BLaER1 (cell line): ENCODE measurements around the gene KRT25.
A peak's percentile ranks its signal among the peaks of the same experiment; 100 is the strongest.
"Not testable (repeated sequence)": the region's sequence is repeated elsewhere in the genome, so short reads cannot be mapped to it uniquely, and the experiment has no call there.

Experiments
- H3K27ac ChIP-seq: shearing (Covaris generic); formaldehyde crosslinking; 2 replicates; pipeline ENCODE4 v1.8.1; 2022
- H3K27me3 ChIP-seq: shearing (Covaris generic); formaldehyde crosslinking; 2 replicates; pipeline ENCODE4 v1.8.1; 2022
- H3K36me3 ChIP-seq: shearing (Covaris generic); formaldehyde crosslinking; 2 replicates; pipeline ENCODE4 v1.8.1; 2022
- H3K4me1 ChIP-seq: shearing (Covaris generic); formaldehyde crosslinking; 2 replicates; pipeline ENCODE4 v1.8.1; 2022
- H3K4me2 ChIP-seq: shearing (Covaris generic); formaldehyde crosslinking; 2 replicates; pipeline ENCODE4 v1.8.1; 2022
- H3K4me3 ChIP-seq: shearing (Covaris generic); formaldehyde crosslinking; 2 replicates; pipeline ENCODE4 v1.8.1; 2022
- H3K9ac ChIP-seq: shearing (Covaris generic); formaldehyde crosslinking; 2 replicates; pipeline ENCODE4 v1.8.1; 2022
- H3K9me3 ChIP-seq: shearing (Covaris generic); formaldehyde crosslinking; 2 replicates; pipeline ENCODE4 v1.8.1; 2022
- H4K20me1 ChIP-seq: shearing (Covaris generic); formaldehyde crosslinking; 2 replicates; pipeline ENCODE4 v1.8.1; 2022
- Cebpa-rat ChIP-seq: shearing (Covaris generic); IDR thresholded peaks from 2 replicates; pipeline ENCODE4 v1.8.1; 2022

The KRT25 gene

GRCh38 chr17:40760105-40761016 is 5.2 kb upstream of the KRT25 start:
- Histone ChIP-seq H3K4me2 (no peak overlapping the region), H3K36me3 (no peaks in the 10 kb centered on the region), H3K27me3 (no peaks in the 10 kb centered on the region), H3K9ac (no peak overlapping the region), H3K4me1 (no peaks in the 10 kb centered on the region), H3K27ac (no peak overlapping the region), H4K20me1 (no peaks in the 10 kb centered on the region), H3K9me3 (peaks cover 50% of the 10 kb centered on the region), H3K4me3 (no peak overlapping the region)
- no peak for TF ChIP-seq Cebpa-rat

- no peak overlapping the region for H3K27ac ChIP-seq
- no peaks in the 10 kb centered on the region for H3K36me3 ChIP-seq
- H3K4me1 ChIP-seq, result no peaks in the 10 kb centered on the region
- H3K4me2 ChIP-seq, result no peak overlapping the region
- no peak overlapping the region for H3K4me3 ChIP-seq
- no peaks in the 10 kb centered on the region for H4K20me1 ChIP-seq
- H3K9ac ChIP-seq, result no peak overlapping the region
- H3K9me3 ChIP-seq, result peaks cover 1% of the 10 kb centered on the region; the same call in 1 of the 2 replicates
- no peak for TF ChIP-seq Cebpa-rat
- no peaks in the 10 kb centered on the region for H3K27me3 ChIP-seq
Measured at GRCh38 chr17:40753804-40754203, 1.3 kb downstream of the KRT25 start.

- no peaks in the 10 kb centered on the region for H3K27me3 ChIP-seq
- no peaks in the 10 kb centered on the region for H3K4me1 ChIP-seq
- no peak for TF ChIP-seq Cebpa-rat
- H3K4me2 ChIP-seq, result no peak overlapping the region
- no peak overlapping the region for H3K9ac ChIP-seq
- H3K36me3 ChIP-seq, result no peaks in the 10 kb centered on the region
- peaks cover 4% of the 10 kb centered on the region; the same call in 1 of the 2 replicates for H3K9me3 ChIP-seq
- no peaks in the 10 kb centered on the region for H4K20me1 ChIP-seq
- no peak overlapping the region for H3K27ac ChIP-seq
- H3K4me3 ChIP-seq, result no peak overlapping the region
Measured at GRCh38 chr17:40751065-40751464, 4.1 kb downstream of the KRT25 start.

GRCh38 chr17:40750391-40750790 is 4.7 kb downstream of the KRT25 start:
- Histone ChIP-seq H3K4me1 (no peaks in the 10 kb centered on the region), H3K4me3 (no peak overlapping the region), H3K27me3 (no peaks in the 10 kb centered on the region), H4K20me1 (no peaks in the 10 kb centered on the region), H3K9ac (no peak overlapping the region), H3K9me3 (peaks cover 4% of the 10 kb centered on the region; the same call in 1 of the 2 replicates), H3K27ac (no peak overlapping the region), H3K4me2 (no peak overlapping the region), H3K36me3 (no peaks in the 10 kb centered on the region)
- no peak for TF ChIP-seq Cebpa-rat

- H3K4me3 ChIP-seq, H3K4me1 ChIP-seq, H3K27ac ChIP-seq, H3K4me2 ChIP-seq, H3K36me3 ChIP-seq, H3K27me3 ChIP-seq, H3K9me3 ChIP-seq, H4K20me1 ChIP-seq, H3K9ac ChIP-seq: not testable (repeated sequence)
Measured at GRCh38 chr17:40748666-40749065, 6.5 kb downstream of the KRT25 start.

GRCh38 chr17:40738553-40738952 is 16.6 kb downstream of the KRT25 start:
- no peak overlapping the region for H3K9ac ChIP-seq
- H3K36me3 ChIP-seq, result no peaks in the 10 kb centered on the region
- TF ChIP-seq Cebpa-rat, result no peak
- H3K9me3 ChIP-seq, result peaks cover 18% of the 10 kb centered on the region
- no peak overlapping the region for H3K27ac ChIP-seq
- no peaks in the 10 kb centered on the region for H3K4me1 ChIP-seq
- no peaks in the 10 kb centered on the region for H4K20me1 ChIP-seq
- no peak overlapping the region for H3K4me3 ChIP-seq
- H3K27me3 ChIP-seq, result no peaks in the 10 kb centered on the region
- H3K4me2 ChIP-seq, result no peak overlapping the region

GRCh38 chr17:40735016-40735415 is 20.1 kb downstream of the KRT25 start:
- Histone ChIP-seq H3K27me3 (no peaks in the 10 kb centered on the region), H3K9ac (no peak overlapping the region), H3K4me1 (no peaks in the 10 kb centered on the region), H3K4me3 (no peak overlapping the region), H3K9me3 (no peaks in the 10 kb centered on the region), H3K27ac (no peak overlapping the region), H4K20me1 (no peaks in the 10 kb centered on the region), H3K36me3 (no peaks in the 10 kb centered on the region), H3K4me2 (no peak overlapping the region)
- no peak for TF ChIP-seq Cebpa-rat

- no peaks in the 10 kb centered on the region for H3K27me3 ChIP-seq
- H4K20me1 ChIP-seq, result no peaks in the 10 kb centered on the region
- H3K4me1 ChIP-seq, result peaks cover 5% of the 10 kb centered on the region
- H3K9ac ChIP-seq, result no peak overlapping the region
- no peak for TF ChIP-seq Cebpa-rat
- H3K4me2 ChIP-seq, result no peak overlapping the region
- no peaks in the 10 kb centered on the region for H3K36me3 ChIP-seq
- no peak overlapping the region for H3K27ac ChIP-seq
- no peak overlapping the region for H3K4me3 ChIP-seq
- H3K9me3 ChIP-seq, result no peaks in the 10 kb centered on the region
Measured at GRCh38 chr17:40734018-40734417, 21.1 kb downstream of the KRT25 start.

GRCh38 chr17:40730970-40731369 is 24.2 kb downstream of the KRT25 start:
- Histone ChIP-seq H3K27me3 (no peaks in the 10 kb centered on the region), H3K4me3 (no peak overlapping the region), H3K36me3 (no peaks in the 10 kb centered on the region), H4K20me1 (no peaks in the 10 kb centered on the region), H3K4me2 (no peak overlapping the region), H3K9me3 (peaks cover under 1% of the 10 kb centered on the region; the same call in 1 of the 2 replicates), H3K4me1 (peaks cover 31% of the 10 kb centered on the region), H3K27ac (no peak overlapping the region), H3K9ac (no peak overlapping the region)
- no peak for TF ChIP-seq Cebpa-rat

GRCh38 chr17:40727447-40728231 is 27.5 kb downstream of the KRT25 start:
- Histone ChIP-seq H3K9ac (no peak overlapping the region), H3K27me3 (no peaks in the 10 kb centered on the region), H3K9me3 (peaks cover 24% of the 10 kb centered on the region), H4K20me1 (no peaks in the 10 kb centered on the region), H3K4me1 (peaks cover 31% of the 10 kb centered on the region), H3K4me3 (peak overlapping the region; percentile 34; the same call in 1 of the 2 replicates), H3K36me3 (no peaks in the 10 kb centered on the region), H3K4me2 (peak overlapping the region; percentile 64), H3K27ac (peak overlapping the region; percentile 79)
- TF ChIP-seq Cebpa-rat, result peak; percentile 62
